Stomach smooth muscle (tissue), 2 donors: ENCODE measurements around the gene SIDT1.

Experiments
- H3K27ac ChIP-seq: one replicate; pipeline ENCODE4 v1.7.0; 2013; ENCODE audit warnings: mild to moderate bottlenecking, low read length, inconsistent platforms
- H3K27me3 ChIP-seq, 2 donors: one replicate each; pipeline ENCODE4 v1.7.0; 2013; ENCODE audit warnings: low read length in 2 of 2; ENCODE audit not compliant: insufficient read depth in 2 of 2, control insufficient read depth in 1 of 2
- H3K36me3 ChIP-seq, 2 donors: one replicate each; pipeline ENCODE4 v1.7.0; 2013; ENCODE audit warnings: low read length in 2 of 2; ENCODE audit not compliant: control insufficient read depth in 2 of 2, insufficient read depth in 2 of 2
- H3K4me1 ChIP-seq: one replicate; pipeline ENCODE4 v1.7.0; 2013; ENCODE audit warnings: low read length; ENCODE audit not compliant: control insufficient read depth, insufficient read depth
- H3K4me3 ChIP-seq, 2 donors: one replicate each; pipeline ENCODE4 v1.7.0; 2013; ENCODE audit warnings: low read length in 2 of 2
- H3K9ac ChIP-seq, 2 donors: one replicate each; pipeline ENCODE4 v1.7.0; 2013; ENCODE audit warnings: low read length in 2 of 2, mild to moderate bottlenecking in 1 of 2
- H3K9me3 ChIP-seq, 2 donors: one replicate each; pipeline ENCODE4 v1.7.0; 2013; ENCODE audit warnings: low read length in 2 of 2; ENCODE audit not compliant: control insufficient read depth in 2 of 2
- donor health status: healthy.
- donor health status: Pancreatic carcinoma.

The SIDT1 gene

DNA sequence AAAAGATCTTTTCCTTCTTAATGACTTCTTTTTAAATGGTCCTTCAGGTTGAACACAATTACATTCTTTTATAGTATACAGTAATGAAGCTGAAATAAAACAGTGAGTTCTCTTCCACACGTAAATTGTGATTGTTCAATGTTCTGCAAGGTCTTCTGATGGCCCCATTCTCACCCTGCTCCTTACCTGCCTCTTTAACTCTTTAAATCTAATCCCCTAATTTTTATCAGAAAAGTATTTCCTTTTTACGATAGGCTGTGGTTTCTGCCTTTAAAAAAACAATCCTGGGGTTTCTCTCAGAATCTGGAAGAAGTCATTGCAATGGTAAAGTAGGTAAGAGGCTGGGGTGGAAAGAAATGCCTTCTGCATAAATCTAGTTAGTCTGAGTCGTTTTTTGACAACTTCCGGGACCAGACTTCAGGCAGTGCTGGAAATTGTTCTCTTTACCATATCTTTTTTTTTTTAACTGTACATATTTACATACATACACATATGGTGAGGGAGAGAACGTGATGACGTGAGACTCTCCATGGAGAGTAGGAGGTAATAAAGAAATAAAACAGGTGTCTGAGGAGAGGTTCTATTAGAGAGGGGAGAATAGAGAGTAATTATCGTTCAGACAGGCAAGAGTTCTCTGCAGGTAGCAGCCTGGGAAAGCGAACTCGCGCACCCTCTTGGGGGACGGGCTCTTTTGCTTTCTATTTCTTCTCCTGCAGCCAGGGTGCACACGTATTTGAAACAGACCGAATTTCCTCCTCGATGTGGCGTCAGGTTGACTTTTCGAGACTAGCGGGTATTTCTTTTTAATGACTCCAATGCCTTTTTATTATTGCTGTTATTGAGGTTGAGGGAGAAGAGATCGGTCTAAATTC is at the start of gene SIDT1:
SIDT1 (plus strand) TSS at position 730 of the 872 bp plus-strand sequence. CDS start 467 bp downstream, outside the sequence.
- Histone ChIP-seq H3K9ac (peak within 1 kb of the TSS; percentile 52 to 58), H3K9me3 (no peaks in the 10 kb centered on the region), H3K27ac (no peak within 1 kb of the TSS), H3K27me3 (peaks cover 20 to 23% of the 10 kb centered on the region in 2 donors), H3K4me1 (peaks cover 9% of the 10 kb centered on the region), H3K4me3 (peak within 1 kb of the TSS; percentile 79 to 81), H3K36me3 (no peaks in the 10 kb centered on the region)

DNA sequence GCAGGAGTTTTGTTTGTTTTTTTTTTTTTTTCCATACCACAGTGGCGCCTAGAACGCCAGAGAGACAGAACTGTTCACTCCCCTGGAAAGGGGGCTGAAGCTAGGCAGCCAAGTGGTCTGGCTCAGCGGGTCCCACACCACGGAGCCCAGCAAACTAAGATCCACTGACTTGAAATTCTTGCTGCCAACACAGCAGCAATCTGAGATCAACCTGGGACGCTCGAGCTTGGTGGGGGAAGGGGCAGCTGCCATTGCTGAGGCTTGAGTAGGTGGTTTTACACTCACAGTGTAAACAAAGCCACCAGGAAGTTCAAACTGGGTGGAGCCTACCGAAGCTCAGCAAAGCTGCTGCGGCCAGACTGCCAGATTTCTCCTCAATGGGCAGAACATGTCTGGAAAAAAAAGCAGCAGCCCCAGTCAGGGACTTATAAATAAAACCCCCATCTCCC is 47.2 kb upstream of the SIDT1 start:
- Histone ChIP-seq H3K9ac (no peak overlapping the region), H3K4me3 (no peak overlapping the region), H3K27ac (no peak overlapping the region), H3K4me1 (no peaks in the 10 kb centered on the region), H3K9me3 (no peaks in the 10 kb centered on the region), H3K36me3 (peaks cover 0 to 4% of the 10 kb centered on the region in 2 donors), H3K27me3 (no peaks in the 10 kb centered on the region)

DNA sequence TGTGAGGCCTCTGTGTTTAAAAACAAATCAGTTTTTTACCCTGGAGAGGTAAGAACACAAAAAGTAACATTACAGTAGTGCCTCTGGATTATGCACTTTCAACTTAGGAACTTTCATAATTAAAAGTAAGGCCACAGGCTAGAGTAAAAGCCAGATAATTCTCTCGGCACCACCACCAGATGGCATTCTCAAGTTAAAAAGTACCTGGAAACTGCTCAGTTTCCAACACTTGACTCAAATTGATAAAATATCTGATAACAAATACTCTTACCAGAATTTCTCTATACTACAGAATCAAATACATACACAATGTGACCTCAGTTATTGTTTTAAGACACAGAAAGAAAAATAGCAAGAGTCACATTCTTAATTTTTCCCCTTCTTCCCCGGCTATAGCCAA is 37.3 kb upstream of the SIDT1 start:
- Histone ChIP-seq H3K27me3 (no peaks in the 10 kb centered on the region), H3K9me3 (no peaks in the 10 kb centered on the region), H3K9ac (no peak overlapping the region), H3K4me1 (no peaks in the 10 kb centered on the region), H3K4me3 (no peak overlapping the region), H3K36me3 (peaks cover 11 to 13% of the 10 kb centered on the region in 2 donors), H3K27ac (no peak overlapping the region)

DNA sequence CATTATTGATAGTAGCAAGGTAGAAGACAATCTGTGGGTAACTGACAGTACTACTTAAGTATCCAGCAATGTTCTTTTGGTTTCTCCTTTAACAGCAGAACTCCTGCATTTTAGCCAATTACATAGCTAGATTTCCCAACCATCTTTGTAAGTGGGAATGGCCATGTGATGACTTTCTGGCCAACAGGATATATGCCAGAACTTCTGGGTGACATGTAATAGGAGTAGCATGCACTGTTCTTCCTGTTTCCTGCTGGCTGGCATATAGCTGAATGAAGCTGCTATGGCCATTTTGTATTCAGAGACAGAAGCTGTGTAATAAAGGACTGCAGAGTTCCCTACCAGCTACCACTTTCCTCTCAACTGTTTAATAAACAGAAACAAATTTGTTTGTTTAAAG is 35.4 kb upstream of the SIDT1 start:
- no peak overlapping the region for H3K9ac ChIP-seq
- peaks cover 7 to 8% of the 10 kb centered on the region in 2 donors for H3K36me3 ChIP-seq
- no peak overlapping the region for H3K27ac ChIP-seq
- H3K9me3 ChIP-seq, result no peaks in the 10 kb centered on the region
- H3K27me3 ChIP-seq, result no peaks in the 10 kb centered on the region
- H3K4me3 ChIP-seq, result no peak overlapping the region
- H3K4me1 ChIP-seq, result no peaks in the 10 kb centered on the region

DNA sequence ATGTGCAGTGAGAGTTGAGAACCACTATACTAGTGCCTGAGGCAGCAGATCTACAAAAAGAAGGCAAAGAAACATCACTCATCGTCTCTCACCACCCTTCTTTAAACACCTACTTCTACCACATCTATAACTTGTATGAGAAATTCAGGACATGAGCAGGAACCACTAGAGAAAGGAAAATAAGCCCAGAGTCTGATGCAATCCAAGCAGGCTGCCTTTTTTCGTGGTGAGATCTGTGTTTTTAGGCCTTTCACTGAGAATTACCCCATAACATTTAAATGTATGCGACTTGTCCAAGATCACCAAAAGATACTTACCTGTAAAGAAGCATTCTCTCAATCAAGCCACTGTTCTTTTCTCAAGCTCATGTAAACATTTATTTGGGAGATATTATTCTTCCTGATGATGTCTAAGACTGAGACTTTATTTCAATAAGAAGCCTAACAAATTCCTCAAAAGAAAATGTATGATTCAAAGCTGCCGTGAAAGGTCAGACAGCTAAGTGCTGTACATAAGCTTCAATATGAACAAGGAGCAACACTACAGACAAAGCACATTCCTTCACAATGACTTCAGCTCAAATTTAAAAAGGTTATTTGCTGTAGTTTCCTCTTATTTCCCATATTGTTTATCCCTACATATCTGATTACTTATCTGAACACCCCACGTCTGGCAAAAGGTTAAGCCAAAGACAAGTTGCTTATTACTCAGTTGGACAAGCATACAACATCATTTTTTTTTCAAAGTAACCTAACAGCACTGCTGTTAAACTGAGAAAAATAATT is 33.9 kb upstream of the SIDT1 start:
- Histone ChIP-seq H3K27ac (no peak overlapping the region), H3K4me3 (no peak overlapping the region), H3K9ac (no peak overlapping the region), H3K9me3 (no peaks in the 10 kb centered on the region), H3K27me3 (no peaks in the 10 kb centered on the region), H3K36me3 (peaks cover 6 to 8% of the 10 kb centered on the region in 2 donors), H3K4me1 (no peaks in the 10 kb centered on the region)

DNA sequence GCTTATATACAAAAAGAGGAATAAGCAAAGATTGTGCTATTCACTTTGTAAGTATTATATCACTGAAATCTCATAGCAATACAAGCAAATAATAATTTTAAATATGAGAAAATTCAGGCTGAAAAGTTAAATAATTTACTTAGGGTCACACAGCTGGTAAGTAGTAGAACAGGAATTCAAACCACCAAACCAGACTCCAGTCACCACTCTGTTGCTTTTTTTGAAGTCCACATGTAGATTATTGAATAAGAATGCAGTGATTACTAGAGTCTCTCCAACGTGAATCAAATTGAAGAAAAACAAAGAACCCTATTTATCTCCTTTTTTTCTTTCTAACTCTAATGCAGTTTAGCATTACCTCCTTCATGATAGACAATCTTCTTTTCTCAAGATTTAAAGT is 33.3 kb upstream of the SIDT1 start:
- H3K4me1 ChIP-seq, result no peaks in the 10 kb centered on the region
- H3K27ac ChIP-seq, result no peak overlapping the region
- H3K9me3 ChIP-seq, result no peaks in the 10 kb centered on the region
- H3K4me3 ChIP-seq, result no peak overlapping the region
- no peaks in the 10 kb centered on the region for H3K27me3 ChIP-seq
- H3K9ac ChIP-seq, result no peak overlapping the region
- H3K36me3 ChIP-seq, result peaks cover 6 to 8% of the 10 kb centered on the region in 2 donors

DNA sequence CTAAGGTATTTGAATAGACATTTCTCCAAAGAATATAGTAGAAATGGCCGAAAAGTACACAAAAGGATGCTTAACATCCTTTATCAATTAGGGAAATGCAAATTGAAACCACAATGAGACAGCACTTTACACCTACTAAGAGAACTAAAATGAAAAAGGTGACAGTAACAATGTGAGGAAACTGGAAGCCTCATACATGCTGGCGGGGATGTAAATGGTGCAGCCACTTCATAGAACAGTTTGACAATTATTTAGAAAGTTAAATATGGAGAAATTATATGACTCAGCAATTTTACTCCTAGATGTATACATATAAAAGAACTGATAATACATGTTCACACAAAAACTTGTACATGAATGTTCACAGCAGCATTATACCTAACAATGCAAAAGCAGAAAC is 30.8 kb upstream of the SIDT1 start:
- Histone ChIP-seq H3K4me1 (no peaks in the 10 kb centered on the region), H3K27ac (no peak overlapping the region), H3K9ac (no peak overlapping the region), H3K9me3 (no peaks in the 10 kb centered on the region), H3K36me3 (peaks cover 8 to 14% of the 10 kb centered on the region in 2 donors), H3K4me3 (no peak overlapping the region), H3K27me3 (no peaks in the 10 kb centered on the region)

DNA sequence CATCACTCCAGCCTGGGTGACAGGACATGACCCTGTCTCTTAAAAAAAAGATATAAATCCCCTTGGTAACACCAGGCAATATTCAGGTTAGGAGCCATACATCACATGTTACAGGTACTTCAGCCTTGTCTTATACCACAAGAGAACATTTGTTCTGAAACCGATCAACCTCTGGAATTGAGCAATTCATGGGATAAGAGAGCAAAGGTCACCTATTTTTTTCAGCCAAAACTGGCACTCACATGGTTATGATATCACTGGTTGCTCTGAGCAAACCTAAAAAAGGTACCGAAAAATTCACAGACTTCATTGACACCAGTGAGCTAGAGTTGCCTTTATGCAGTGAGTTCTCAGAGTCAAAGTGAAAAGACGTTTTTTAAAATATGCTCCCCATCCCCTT is 26.5 kb upstream of the SIDT1 start:
- H3K27me3 ChIP-seq, result no peaks in the 10 kb centered on the region
- no peak overlapping the region for H3K9ac ChIP-seq
- H3K27ac ChIP-seq, result no peak overlapping the region
- no peaks in the 10 kb centered on the region for H3K4me1 ChIP-seq
- H3K9me3 ChIP-seq, result no peaks in the 10 kb centered on the region
- H3K36me3 ChIP-seq, result peaks cover 0 to 11% of the 10 kb centered on the region in 2 donors
- H3K4me3 ChIP-seq, result no peak overlapping the region

DNA sequence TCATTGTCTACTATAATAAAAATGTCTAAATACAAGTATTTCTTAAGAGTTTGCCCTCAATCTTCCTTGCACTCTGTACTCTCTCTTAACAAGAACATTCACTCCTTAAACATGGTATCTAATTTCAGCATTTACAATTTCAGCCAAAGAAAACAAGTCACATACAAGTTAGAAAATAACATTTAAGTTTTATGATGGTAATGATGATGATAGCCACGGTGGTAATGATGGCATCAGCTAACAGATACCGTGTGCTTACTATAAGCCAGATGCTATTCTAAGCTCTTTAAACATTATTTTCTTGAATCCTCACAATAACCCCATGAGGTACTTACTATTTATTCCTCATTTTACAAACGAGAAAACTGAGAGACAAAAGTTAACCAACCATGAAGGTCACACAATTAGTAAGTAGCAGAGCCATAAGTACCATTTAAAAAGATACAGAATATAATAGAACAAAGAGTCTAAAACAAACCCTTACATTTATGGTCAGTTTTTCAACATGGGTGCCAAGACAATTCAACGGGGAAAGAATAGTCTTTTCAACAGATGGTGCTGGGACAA is 24.8 kb upstream of the SIDT1 start:
- Histone ChIP-seq H3K9ac (no peak overlapping the region), H3K4me3 (no peak overlapping the region), H3K27me3 (no peaks in the 10 kb centered on the region), H3K27ac (no peak overlapping the region), H3K36me3 (peaks cover 0 to 8% of the 10 kb centered on the region in 2 donors), H3K9me3 (no peaks in the 10 kb centered on the region), H3K4me1 (no peaks in the 10 kb centered on the region)

DNA sequence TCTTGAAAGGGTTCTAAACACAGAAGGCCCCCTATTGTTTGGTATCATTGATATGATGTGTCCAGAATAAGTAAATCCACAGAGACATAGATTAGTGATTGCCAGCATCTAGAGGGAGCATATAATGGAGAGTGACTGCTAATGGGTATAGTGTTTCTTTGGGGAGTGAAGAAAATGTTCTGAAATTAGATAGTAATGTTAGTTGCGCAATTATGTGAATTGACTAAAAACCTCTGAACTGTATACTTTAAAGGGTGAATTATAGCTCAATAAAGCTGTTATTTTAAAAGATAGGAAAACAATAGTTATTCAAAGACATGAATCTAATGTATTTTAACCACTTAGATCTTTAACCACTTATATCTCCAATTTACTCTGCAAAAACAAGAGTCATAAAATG is 23.4 kb upstream of the SIDT1 start:
- H3K36me3 ChIP-seq, result peaks cover 0 to 8% of the 10 kb centered on the region in 2 donors
- H3K27me3 ChIP-seq, result no peaks in the 10 kb centered on the region
- no peak overlapping the region for H3K9ac ChIP-seq
- no peaks in the 10 kb centered on the region for H3K4me1 ChIP-seq
- H3K9me3 ChIP-seq, result no peaks in the 10 kb centered on the region
- no peak overlapping the region for H3K4me3 ChIP-seq
- H3K27ac ChIP-seq, result no peak overlapping the region
